GF-D8 (cell line): ENCODE measurements around the gene USP38.
A peak's percentile ranks its signal among the peaks of the same experiment; 100 is the strongest.
"Not testable (repeated sequence)": the region's sequence is repeated elsewhere in the genome, so short reads cannot be mapped to it uniquely, and the experiment has no call there.

Experiments used
- DNase-seq: peaks from one replicate; lab custom pipeline; 2025; lab: John Stamatoyannopoulos, UW

Gene USP38, protein sequence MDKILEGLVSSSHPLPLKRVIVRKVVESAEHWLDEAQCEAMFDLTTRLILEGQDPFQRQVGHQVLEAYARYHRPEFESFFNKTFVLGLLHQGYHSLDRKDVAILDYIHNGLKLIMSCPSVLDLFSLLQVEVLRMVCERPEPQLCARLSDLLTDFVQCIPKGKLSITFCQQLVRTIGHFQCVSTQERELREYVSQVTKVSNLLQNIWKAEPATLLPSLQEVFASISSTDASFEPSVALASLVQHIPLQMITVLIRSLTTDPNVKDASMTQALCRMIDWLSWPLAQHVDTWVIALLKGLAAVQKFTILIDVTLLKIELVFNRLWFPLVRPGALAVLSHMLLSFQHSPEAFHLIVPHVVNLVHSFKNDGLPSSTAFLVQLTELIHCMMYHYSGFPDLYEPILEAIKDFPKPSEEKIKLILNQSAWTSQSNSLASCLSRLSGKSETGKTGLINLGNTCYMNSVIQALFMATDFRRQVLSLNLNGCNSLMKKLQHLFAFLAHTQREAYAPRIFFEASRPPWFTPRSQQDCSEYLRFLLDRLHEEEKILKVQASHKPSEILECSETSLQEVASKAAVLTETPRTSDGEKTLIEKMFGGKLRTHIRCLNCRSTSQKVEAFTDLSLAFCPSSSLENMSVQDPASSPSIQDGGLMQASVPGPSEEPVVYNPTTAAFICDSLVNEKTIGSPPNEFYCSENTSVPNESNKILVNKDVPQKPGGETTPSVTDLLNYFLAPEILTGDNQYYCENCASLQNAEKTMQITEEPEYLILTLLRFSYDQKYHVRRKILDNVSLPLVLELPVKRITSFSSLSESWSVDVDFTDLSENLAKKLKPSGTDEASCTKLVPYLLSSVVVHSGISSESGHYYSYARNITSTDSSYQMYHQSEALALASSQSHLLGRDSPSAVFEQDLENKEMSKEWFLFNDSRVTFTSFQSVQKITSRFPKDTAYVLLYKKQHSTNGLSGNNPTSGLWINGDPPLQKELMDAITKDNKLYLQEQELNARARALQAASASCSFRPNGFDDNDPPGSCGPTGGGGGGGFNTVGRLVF

DNA sequence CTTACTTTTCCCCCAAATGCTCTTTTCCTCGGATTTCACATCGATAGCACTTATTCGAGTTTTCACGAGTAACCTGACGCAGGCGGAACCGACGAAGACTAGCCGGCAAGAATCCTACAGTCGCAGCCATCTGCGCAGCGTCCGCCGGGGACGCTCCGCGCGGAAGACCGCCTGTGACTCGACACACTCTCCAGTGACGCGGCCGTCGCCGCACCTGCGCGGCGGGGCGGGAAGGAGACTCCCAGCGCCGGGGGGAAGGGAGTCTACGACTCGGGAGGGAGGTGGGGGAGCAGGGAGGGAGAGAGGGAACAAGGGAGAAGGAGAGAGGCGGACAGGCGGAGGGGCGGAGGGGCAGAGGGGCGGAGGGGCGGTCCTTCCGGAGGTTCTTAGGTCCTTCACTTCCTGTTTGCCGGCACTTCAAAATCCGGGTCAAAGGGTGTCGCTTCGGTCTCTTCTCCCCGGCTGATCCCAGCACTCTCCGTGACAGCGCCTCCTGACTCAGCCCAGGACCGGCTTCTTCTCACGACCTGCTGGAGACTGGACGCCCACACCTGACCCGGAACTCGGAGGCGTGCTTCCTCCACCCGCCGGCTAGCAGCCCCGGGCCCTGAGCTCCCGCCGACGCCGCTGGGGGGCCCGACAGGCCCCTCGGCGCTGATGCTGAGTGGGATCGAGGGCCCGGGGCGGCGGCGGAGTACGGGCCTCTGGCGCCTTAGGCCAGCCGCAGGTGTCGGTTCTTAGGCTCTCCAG, at the start of gene USP38:
Gene USP38 (plus strand): TSS at position 415 of the 750 bp plus-strand sequence. CDS start 534 bp downstream, outside the sequence.
- DNase-seq, result peak; percentile 93

DNA sequence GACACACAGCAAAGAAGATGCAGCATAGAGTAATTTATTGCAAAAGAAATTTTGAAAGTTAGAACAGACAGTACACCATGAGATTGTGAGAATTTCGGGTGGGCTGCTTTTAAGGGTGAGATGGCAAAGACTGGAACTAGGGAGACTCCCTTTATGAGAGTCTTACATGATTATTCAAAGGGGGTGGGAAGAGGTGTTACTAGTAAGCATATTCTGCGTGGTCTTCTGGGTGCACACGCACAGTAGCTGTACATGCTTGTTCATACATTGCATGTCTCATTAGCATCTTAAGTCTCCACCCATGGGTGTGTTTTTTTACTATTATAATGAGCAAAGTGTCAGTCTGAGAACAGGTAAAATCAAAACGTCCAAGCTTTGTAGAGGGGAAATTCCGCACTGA, 49.4 kb upstream of the USP38 start:
- no peak for DNase-seq

DNA sequence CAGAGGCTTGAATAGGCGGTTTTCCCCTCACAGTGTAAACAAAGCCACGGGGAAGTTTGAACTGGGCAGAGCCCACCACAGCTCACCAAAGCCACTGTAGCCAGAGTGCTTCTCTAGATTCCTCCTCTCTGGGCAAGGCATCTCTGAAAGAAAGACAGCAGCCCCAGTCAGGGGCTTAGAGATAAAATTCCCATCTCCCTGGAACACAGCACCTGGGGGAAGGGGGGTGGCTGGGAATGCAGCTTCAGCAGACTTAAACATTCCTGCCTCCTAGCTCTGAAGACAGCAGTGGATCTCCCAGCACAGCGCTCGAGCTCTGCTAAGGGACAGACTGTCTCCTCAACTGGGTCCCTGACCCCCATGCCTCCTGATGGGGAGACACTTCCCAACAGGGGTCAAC, 44.0 kb upstream of the USP38 start:
- no peak for DNase-seq

DNA sequence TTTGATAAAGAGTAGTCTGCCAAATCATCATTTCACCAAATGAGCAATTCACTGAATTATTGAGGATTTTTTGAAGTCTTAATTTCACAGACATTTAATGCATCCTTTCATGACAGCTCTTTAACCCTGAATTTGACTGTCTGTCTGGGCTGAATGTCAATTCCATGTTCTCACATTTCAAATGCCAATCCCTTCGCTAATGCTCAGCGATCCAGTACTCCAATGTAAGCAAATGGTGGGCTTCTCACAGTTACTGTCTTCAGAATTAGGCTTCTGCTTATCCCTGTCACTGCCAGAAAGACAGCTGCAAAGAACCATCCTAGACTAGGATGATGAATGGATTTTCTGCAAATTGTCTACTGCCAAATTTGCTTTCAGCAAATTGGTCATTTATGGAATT, 36.2 kb upstream of the USP38 start:
- no peak for DNase-seq

DNA sequence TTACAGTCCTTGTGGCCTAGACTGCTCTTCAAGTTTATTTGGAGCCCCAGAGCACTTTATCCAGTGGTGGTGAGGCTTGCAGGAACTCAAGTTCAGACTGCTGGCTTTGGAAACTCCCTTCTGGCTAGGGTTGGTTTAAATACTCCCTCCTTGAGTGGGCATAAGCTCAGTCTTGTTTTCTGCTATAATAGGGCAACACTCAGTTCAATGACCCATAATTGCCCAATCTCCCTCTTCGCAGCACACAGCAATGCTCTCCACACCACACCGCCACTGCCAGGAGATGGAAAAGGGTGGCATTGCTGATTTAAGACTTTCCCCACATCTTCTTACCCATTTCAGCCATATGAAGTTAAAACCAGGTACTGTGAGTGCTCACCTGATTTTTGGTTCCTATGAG, 27.9 kb upstream of the USP38 start:
- DNase-seq, result no peak

DNA sequence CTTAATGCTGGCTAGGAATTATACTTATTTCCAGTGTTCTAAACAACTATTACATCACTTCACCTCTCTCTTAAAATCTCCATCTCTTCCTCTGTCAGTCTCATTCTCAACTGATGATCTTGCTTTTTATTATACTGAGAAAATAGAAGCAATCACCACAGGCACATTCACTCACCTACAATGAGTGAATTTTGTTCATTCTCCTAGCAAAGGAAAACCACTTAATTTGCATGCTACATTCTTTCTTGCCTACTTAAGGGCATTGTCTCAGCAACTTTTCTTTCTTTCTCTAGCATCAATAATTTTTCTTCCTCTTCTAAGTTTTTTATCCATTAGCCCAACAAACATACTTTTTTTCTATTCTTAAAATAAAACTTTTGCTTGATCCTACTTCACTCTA, 21.1 kb upstream of the USP38 start:
- no peak for DNase-seq

DNA sequence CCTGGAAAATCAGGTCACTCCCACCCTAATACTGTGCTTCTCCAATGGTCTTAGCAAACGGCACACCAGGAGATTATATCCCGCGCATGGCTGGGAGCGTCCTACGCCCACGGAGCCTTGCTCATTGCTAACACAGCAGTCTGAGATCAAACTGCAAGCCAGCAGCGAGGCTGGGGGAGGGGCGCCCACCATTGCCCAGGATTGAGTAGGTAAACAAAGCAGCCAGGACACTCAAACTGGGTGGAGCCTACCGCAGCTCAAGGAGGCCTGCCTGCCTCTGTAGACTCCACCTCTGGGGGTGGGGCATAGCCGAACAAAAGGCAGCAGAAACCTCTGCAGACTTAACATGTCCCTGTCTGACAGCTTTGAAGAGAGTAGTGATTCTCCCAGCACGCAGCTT, 18.0 kb upstream of the USP38 start:
- DNase-seq, result not testable (repeated sequence)

DNA sequence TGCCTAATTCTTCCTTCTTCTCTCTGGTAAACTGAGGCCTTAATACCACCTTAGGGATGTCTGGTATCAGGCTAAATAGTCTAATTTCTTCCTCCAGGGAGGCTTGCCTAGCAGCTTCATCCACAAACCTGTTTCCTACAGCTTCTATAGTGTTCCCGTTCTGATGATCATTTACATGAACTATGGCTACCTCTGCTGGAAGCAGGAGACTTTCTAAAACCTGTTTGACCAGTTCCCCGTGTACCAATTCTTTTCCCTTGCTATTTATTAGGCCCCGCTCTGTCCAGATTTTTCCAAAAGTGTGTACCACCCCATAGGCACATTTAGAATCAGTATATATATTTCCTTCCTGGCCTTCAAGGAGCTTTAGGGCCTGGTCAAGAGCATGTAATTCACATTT, 5.8 kb upstream of the USP38 start:
- no peak for DNase-seq

DNA sequence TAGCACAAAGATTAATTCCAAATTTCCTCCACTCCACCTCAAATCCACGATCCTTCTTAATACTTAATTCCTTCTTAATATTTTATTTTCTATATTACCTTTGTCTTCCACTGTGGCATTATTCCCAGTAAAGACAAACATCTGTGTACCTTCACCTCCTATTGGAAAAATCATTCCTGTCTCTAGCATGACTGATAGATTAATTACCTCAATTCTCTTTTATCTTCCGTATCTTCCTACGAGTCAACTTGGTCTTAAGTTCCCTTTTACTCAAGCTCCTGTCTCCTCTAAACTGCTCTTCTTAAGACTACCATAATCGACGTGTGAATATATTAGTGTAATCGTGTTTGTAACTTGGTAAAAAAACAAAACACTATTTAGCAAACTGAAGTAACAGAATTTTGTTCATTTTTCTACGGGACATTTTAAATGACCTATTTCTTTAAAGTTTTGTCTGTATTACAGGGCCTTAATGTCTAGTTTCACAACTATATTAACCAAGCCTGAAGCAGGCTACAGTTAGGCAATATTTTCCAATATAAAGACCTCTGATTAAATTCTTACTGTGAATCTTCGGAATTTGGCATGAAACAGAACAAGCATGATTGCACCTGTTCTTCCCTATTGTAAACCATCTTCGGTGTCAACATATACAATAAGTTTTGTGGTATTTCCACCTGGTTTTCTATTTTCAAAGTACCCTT, 1.1 kb upstream of the USP38 start:
- DNase-seq, result peak; percentile 71

DNA sequence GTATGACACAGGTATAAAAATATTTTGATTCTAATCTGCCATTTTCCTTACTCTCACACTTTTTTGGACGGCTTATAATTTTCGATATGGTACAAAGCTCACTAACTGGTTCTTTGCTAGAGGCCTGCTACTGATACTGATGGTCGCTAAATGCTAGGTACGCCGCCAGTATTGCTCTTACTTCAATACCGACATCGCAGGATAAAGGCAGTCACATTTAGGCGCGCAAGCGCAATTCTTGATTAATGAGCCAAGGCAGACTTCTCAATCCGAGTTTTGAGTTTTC, 557 bp upstream of the USP38 start:
- peak; percentile 64 for DNase-seq

DNA sequence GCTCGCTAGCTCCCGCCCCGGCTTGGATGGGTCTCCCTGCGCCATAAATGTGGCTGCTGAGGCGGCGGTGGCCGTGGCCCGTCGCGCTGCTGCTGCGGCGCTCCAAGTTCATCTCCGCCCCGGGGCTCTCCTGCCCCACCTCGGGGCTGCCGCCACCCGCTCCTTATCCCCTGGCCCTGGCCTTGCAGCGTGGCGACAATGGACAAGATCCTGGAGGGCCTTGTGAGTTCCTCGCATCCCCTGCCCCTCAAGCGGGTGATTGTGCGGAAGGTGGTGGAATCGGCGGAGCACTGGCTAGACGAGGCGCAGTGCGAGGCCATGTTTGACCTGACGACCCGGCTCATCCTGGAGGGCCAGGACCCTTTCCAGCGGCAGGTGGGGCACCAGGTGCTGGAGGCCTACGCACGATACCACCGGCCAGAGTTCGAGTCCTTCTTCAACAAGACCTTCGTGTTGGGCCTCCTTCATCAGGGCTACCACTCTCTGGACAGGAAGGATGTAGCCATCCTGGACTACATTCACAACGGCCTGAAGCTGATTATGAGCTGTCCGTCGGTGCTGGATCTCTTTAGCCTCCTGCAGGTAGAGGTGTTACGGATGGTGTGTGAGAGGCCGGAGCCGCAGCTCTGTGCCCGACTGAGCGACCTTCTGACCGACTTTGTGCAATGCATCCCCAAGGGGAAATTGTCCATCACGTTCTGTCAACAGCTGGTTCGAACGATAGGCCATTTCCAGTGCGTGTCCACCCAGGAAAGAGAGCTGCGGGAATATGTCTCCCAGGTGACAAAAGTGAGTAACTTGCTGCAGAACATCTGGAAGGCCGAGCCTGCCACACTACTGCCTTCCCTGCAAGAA, 763 bp downstream of the USP38 start:
- DNase-seq, result no peak

DNA sequence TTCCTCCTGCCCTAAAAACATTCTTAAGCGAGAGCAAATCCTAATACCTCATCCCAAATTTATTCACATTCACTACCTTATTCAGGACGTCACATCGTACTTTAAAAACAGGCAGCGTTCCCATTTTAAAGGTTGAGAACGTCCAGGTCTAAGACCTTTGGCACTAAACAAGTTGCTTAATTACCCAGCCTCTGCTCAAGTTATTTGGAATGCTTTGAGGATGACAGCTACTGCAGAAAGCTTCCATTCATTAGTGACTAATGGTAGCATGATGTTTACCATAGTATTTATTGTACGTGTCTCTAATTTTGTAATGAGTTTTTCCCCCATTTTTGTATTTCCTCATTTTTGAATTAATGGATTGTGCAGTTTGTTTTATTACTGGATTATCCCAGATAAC, 1.5 kb downstream of the USP38 start:
- no peak for DNase-seq

DNA sequence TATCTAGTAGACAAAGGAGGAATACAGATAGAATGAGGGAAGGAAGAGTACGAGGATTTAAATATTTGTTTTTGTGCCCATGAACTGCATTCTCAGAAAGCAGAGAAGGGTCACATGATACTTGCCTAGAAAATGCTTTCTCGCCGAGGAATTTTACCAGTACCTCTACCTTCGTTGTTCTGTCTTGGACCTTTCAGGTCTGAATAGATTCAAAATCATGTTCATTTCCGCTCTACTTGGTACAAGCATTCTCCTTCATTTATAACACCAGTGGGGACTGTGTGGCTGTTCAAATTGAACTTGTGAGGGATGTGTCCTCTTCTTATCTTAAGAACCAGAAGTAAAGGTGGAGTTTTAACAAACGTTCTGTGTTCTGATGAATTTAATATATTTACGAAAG, 1.9 kb downstream of the USP38 start:
- DNase-seq, result no peak

DNA sequence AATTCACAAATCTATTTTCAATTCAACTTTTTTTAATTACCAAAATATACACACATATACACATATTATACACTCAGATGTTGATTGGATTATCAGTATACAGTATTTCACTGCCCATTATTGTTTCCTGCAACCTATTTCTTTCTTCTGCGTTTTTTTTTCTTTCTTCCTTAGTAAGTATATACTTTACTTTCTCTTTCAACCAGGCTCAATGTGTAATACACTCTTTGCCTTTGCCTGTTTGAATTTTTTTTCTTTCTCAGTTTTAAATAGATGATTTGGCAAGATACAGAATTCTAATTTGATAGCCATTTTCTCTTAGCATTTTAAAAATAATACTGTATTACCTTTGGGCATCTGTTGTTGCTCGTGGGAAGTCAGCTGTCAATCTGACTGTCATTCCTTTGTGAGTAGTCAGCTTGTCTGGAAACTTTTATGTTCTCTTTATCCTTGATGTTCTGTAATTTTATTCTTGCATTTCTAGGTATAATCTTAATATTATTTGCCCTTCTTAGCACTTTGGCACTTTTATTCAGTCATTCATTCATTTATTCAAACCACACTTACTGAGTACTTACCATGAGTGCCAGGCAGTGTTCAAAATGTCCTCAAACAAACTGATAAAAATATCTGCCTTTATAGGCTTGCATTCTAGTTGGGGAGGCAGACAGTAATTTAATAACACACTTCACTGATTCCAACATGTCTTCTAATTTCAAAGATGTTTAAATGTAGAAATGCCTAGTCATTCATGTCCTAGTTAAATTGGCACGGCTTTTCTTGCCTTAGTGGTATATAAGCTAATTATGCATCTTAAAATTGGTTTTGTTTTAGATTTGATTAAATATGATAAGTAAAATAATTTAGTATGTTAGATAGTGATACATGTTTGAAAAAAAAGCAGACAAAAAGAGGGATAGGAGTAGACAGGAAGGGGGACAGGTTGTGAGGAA, 3.7 kb downstream of the USP38 start:
- no peak for DNase-seq

DNA sequence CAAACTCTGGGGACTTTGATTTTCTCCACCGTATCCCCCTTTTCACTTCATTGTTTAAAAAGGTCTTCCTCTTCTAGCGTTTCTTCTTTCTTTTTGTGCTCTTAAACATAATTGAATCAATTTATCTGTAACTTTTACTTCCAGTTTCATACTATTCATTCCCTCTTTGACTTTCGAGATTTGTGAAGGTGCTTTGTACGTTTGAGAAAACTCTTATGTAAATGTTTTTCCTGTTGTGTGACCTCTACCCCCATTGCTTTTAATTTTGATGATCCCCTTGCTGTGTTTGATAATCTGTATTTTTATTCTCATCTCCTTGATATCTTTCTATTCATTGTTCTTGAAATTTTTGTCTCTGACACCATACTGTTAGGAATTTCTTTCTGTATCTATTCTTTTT, 4.8 kb downstream of the USP38 start:
- DNase-seq, result no peak

DNA sequence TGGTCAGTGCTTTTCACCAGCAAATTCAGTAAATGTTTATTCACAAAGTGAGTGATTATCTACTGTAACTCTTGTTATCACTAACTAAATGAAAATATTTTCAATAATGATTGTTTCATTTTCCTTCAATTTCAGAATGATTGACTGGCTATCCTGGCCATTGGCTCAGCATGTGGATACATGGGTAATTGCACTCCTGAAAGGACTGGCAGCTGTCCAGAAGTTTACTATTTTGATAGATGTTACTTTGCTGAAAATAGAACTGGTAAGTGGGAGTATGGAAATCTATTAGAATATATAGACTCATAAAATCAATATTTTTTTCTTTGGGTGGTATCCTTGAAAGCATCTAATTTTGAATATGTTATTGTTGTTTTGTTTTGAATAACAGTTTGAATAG, 10.9 kb downstream of the USP38 start:
- no peak for DNase-seq

DNA sequence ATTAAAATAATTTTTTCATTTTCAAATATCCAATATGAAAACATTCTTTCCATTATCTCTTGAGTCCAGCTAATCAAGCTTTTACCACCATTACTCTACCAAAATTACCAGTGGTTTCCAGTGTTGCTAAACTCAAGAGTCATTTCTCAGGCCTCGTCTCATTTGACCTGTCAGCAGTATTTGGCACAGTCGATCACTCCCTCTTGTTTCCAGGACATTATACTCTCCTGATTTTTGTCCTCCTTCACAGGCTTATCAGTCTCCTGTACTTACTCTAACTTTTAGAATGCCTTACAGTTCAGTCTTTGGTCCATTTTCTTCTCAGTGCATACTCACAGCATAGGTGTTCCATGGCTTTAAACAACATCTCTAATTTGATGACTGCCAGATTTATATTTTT, 11.6 kb downstream of the USP38 start:
- no peak for DNase-seq

DNA sequence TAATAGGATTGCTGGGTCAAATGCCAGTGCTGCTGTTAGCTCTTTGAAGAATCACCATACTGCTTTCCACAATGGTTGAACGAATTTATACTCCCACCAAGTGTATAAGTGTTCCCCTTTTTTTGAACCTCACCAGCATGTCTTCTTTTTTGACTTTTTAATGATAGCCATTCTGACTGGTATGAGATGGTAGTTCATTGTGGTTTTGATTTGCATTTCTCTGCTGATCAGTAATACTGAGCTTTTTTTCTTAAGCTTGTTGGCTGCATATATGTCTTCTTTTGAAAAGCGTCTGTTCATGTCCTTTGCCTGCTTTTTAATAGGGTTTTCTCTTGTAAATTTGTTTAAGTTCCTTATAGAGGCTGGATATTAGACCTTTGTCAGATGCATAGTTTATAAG, 14.8 kb downstream of the USP38 start:
- DNase-seq, result no peak

DNA sequence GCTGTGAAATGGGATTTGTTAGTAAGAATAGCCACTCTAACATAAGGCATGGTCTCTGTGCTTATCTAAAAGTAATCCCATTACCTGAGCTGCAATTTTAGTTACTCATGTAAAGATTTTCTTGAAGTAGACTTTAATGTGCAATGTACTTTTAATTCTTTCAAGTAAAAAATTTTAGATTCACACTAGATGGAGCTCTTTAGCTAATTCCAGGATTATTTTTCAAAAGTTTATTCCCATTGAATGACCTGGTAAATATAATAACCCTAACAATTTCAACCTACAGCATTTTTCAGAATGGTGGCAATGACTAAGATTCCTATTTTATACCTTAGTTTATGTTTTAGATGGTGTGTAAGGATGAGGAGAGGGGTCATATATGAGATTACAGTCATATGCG, 18.1 kb downstream of the USP38 start:
- no peak for DNase-seq

DNA sequence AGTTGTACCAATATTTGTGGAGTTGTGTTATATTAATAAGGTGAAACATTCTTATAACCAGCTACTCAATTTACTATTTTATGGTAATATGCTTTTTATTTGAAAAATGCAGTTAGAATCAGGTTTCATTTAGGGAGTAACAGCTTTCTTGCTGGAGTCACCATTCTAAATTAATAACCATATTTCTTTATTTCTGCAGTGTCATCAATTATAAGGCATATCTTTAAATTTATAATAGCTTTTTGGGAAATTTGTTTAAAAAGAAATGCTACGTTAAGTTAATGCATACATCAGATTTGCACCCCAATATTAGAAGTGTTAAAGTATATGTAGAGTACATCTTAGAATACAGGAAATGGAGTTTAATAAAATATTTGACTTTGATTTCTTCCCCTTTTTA, 18.9 kb downstream of the USP38 start:
- DNase-seq, result no peak
